Uterus (tissue), 4 donors: ENCODE measurements around the gene LHFPL6. TPM values are rescaled to one million over a fixed set of nuclear protein-coding genes. Genes with fewer than 3 reads are reported as not detected.

Source experiments
- DNase-seq, 2 donors: peaks; one replicate each; pipeline ENCODE4 v3.0.0-alpha.2; 2019 to 2020
- H3K27ac ChIP-seq, 2 donors: fragments of 200-600 bp; sonication (generic); 1 replicate in 1 of 2; 2 replicates in 1 of 2; pipeline ENCODE4 v1.5.1; 2016 to 2018
- H3K27me3 ChIP-seq, 2 donors: fragments of 200-600 bp; sonication (generic); one replicate each; pipeline ENCODE4 v1.5.1; 2018 to 2019; ENCODE audit warnings: control low read depth in 1 of 2
- H3K36me3 ChIP-seq, 2 donors: fragments of 200-600 bp; sonication (generic); one replicate each; pipeline ENCODE4 v1.5.1; 2019; ENCODE audit warnings: control low read depth in 1 of 2
- H3K4me1 ChIP-seq, 2 donors: fragments of 200-600 bp; sonication (generic); one replicate each; pipeline ENCODE4 v1.5.1; 2018 to 2019; ENCODE audit warnings: control low read depth in 1 of 2
- H3K4me3 ChIP-seq, 2 donors: fragments of 200-600 bp; sonication (generic); 1 replicate in 1 of 2; 2 replicates in 1 of 2; pipeline ENCODE4 v1.5.1; 2018 to 2019; ENCODE audit warnings: mild to moderate bottlenecking in 1 of 2
- H3K9me3 ChIP-seq, 2 donors: fragments of 200-600 bp; sonication (generic); one replicate each; pipeline ENCODE4 v1.5.1; 2019; ENCODE audit warnings: control low read depth in 1 of 2
- CTCF ChIP-seq, 4 experiments: fragments of 200-600 bp in 2 of 4; fragments of 450-650 bp in 2 of 4; sonication (generic) in 2 of 4; IDR thresholded peaks; one replicate each; pipeline ENCODE4 v1.5.1; 2016 to 2019; ENCODE audit warnings: antibody characterized with exemption in 4 of 4, mild to moderate bottlenecking in 2 of 4, moderate library complexity in 1 of 4
- POLR2A ChIP-seq, 2 donors: fragments of 450-650 bp; IDR thresholded peaks; one replicate each; pipeline ENCODE4 v1.6.1; 2016; ENCODE audit warnings: antibody characterized with exemption in 2 of 2, mild to moderate bottlenecking in 1 of 2, moderate library complexity in 1 of 2
- intact Hi-C: fragments of 100-400 bp; cut with DNase I; formaldehyde crosslinking; loops from one replicate; pipeline ENCODE4 v1.15.1; 2023; ENCODE audit warnings: low total_unique reads
- total RNA-seq, 4 donors: library from RNA; depleted of rRNA in 3 of 4; stranded (reverse); fragments of >200 nt in 3 of 4; gene quantifications; one replicate each; pipeline versions ENCODE4 v1.1.0 to v1.2.4, GENCODE V29; 2014 to 2023
- donor health status: DM: yes; HTN: yes; CAD: no.

Gene LHFPL6
- total RNA-seq, 4 donors from 2014 or later = 37.9 to 105 (median 86.8) TPM

- Histone ChIP-seq H3K27ac (no peak overlapping the region), H3K9me3 (no peaks in the 10 kb centered on the region), H3K4me1 (no peaks in the 10 kb centered on the region), H3K27me3 (no peaks in the 10 kb centered on the region), H3K4me3 (no peak overlapping the region), H3K36me3 (no peaks in the 10 kb centered on the region)
- intact Hi-C loops = no loop called here
- DNase-seq = no peak
- TF ChIP-seq CTCF (IDR thresholded peaks at IDR 0.05) (no peak), POLR2A (IDR thresholded peaks at IDR 0.05) (no peak)
These were observed 15.9 kb downstream of the LHFPL6 start for GRCh38 chr13:39586958-39587605.

- no peaks in the 10 kb centered on the region for H3K9me3 ChIP-seq
- no peaks in the 10 kb centered on the region for H3K4me1 ChIP-seq
- intact Hi-C loops = no loop called here
- H3K27me3 ChIP-seq = no peaks in the 10 kb centered on the region
- no peak for DNase-seq
- no peak for TF ChIP-seq CTCF (IDR thresholded peaks at IDR 0.05)
- no peak for TF ChIP-seq POLR2A (IDR thresholded peaks at IDR 0.05)
- H3K36me3 ChIP-seq = no peaks in the 10 kb centered on the region
- no peak overlapping the region for H3K4me3 ChIP-seq
- no peak overlapping the region for H3K27ac ChIP-seq
These were observed 16.8 kb downstream of the LHFPL6 start for GRCh38 chr13:39586151-39586550.

- Histone ChIP-seq H3K9me3 (no peaks in the 10 kb centered on the region), H3K27ac (no peak overlapping the region), H3K27me3 (no peaks in the 10 kb centered on the region), H3K4me3 (no peak overlapping the region), H3K4me1 (no peaks in the 10 kb centered on the region), H3K36me3 (no peaks in the 10 kb centered on the region)
- no peak for TF ChIP-seq POLR2A (IDR thresholded peaks at IDR 0.05)
- TF ChIP-seq CTCF (IDR thresholded peaks at IDR 0.05) = no peak
- intact Hi-C loops = no loop called here
- DNase-seq = no peak
These were observed 17.8 kb downstream of the LHFPL6 start for GRCh38 chr13:39585219-39585618.

- no peaks in the 10 kb centered on the region for H3K9me3 ChIP-seq
- H3K27ac ChIP-seq = no peak overlapping the region
- H3K27me3 ChIP-seq = no peaks in the 10 kb centered on the region
- DNase-seq = no peak
- H3K4me3 ChIP-seq = no peak overlapping the region
- H3K4me1 ChIP-seq = no peaks in the 10 kb centered on the region
- TF ChIP-seq POLR2A (IDR thresholded peaks at IDR 0.05) (no peak), CTCF (IDR thresholded peaks at IDR 0.05) (no peak)
- H3K36me3 ChIP-seq = no peaks in the 10 kb centered on the region
- intact Hi-C loops = no loop called here
These were observed 22.0 kb downstream of the LHFPL6 start for GRCh38 chr13:39580881-39581575.

GRCh38 chr13:39578821-39579291, 24.1 kb downstream of the LHFPL6 start:
- no peak overlapping the region for H3K4me3 ChIP-seq
- DNase-seq = no peak
- no peaks in the 10 kb centered on the region for H3K36me3 ChIP-seq
- no peaks in the 10 kb centered on the region for H3K27me3 ChIP-seq
- H3K27ac ChIP-seq = no peak overlapping the region
- no peaks in the 10 kb centered on the region for H3K9me3 ChIP-seq
- no peaks in the 10 kb centered on the region for H3K4me1 ChIP-seq
- intact Hi-C loops = no loop called here
- TF ChIP-seq POLR2A (IDR thresholded peaks at IDR 0.05) (no peak), CTCF (IDR thresholded peaks at IDR 0.05) (no peak)
